Muscle of back (tissue), 11 donors: ENCODE data around the gene CPNE7. TPM values are rescaled to one million over a fixed set of nuclear protein-coding genes. Genes with fewer than 3 reads are reported as not detected.
"Not testable (repeated sequence)": the region's sequence is repeated elsewhere in the genome, so short reads cannot be mapped to it uniquely, and the experiment has no call there.

Source experiments
- DNase-seq, 3 donors: peaks; one replicate each; pipeline versions ENCODE4 v3.0.0 to v3.0.0-alpha.2; 2013
- polyA plus RNA-seq, 10 donors: library from polyadenylated mRNA; unstranded; fragments of 120-200 nt; gene quantifications; one replicate each; pipeline ENCODE4 v1.2.1, GENCODE V29; 2013; ENCODE audit not compliant: insufficient read length in 10 of 10

The CPNE7 gene
- polyA plus RNA-seq, 10 donors: 0.23 to 0.59 (median 0.33) TPM; not detected in 3

DNA sequence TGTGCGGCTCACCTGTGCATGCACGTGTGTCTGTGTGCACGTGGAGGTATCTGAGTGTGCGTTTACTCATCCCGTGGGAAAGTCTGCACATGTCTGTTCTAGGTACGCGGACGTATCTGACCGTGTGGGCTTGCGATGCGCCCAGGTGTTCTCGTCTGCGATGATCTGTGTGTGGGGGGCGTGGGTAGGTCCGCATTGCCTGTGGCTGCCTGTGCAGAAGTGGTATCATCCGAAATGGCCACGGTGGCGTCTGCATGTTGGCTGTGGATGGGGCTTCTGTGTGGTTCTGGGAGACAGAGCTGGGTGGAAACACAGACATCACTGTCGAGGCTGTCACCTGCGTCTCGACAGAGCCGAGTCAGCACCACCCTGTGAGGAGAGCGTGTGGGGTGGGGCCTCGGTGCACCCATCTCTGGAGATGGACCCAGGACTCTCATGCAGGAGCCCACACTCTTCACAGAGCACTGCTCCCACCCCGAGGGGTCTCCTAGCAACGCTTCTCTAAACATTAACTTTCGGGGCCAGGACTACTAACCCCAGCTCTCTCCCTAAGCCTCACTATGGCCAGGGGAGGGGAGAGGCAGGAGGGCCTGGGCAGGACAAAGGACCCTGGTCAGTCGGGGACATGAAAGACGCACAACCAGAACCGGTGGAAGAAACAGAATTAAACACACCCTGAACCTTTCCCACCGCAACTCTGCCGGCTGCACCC lies 46.3 kb downstream of the CPNE7 start:
- no peak for DNase-seq

DNA sequence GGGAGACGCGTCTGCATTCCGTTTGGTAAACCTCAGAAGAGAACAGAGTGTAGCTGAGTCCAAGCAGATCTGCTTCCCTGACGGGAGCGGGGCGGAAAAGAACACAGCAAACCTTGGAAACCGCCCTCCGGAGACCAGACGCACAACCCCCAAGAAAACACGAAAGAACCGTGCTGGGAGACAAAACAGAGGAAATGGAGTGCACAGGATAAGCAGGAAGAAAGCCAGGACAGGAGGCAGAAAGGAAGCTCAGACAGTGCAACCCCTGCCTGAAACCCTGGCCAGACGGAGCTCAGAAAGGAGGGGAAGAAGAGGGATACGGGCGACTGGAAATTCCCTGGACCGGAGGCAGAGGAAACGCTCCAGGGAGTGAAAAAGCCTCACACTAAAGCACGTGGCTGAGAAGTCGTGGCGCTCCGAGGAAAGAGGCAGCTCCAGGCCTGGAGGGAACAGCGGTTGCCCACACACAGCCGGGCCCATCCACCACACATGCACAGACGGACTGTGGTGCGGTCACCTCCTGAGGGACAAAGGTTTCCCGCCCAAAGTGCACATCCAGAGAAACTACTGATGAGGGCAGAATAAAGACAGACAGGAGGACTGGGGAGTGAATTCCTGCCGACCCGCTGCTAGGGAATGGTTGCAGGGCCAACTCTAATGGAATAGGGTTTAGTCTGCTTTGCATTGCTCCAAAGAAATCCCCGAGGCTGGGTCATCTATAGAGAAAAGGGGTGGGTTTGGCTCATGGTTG lies 48.1 kb downstream of the CPNE7 start:
- DNase-seq: peak in 1 of 3 donors; percentile 53

DNA sequence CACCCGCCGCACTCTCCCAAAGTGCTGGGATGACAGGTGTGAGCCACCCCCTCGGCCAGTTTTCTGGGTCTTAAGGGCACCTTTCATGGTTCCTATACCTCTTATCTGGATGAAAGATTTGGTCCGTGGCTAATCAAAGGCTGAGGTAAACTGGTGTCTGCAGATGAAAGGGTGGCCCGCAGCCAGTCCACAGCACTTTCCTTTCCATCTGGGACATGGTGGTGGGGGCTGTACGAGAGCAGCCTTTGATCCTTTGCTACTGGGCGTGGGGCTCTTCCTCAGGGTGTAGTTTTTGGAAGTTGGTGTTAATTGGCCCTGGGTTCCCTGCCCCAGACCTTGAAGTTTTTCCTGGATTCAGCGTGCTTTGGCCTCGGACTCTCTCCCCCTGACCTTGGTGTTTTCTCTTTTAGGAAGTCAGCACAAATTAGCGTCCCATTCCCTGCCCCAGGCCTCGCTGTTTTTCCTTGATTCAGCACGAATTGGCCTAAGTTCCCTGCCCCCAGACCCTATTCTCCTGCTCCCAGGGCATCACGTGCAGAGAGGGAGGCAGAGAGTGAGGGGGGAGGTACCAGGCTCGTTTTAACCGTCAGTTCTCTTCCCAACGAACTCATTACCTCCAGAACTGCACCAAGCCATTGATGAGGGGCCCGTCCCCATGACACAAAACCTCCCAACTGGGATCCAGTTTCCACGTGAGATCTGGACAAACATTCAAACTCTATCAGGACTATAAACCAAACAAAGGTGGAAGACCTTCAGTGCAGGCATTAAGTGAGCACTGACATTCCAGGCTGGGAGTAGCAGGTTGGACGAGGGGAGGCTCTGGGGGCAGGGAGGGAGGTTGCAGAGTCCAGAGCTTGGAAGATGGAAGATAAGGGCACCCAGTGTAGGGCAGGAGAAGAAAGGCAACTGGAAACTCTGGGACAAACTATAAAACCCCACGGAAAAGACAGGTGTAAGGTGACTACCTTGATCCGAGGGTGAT lies 49.5 kb downstream of the CPNE7 start:
- DNase-seq: no peak

DNA sequence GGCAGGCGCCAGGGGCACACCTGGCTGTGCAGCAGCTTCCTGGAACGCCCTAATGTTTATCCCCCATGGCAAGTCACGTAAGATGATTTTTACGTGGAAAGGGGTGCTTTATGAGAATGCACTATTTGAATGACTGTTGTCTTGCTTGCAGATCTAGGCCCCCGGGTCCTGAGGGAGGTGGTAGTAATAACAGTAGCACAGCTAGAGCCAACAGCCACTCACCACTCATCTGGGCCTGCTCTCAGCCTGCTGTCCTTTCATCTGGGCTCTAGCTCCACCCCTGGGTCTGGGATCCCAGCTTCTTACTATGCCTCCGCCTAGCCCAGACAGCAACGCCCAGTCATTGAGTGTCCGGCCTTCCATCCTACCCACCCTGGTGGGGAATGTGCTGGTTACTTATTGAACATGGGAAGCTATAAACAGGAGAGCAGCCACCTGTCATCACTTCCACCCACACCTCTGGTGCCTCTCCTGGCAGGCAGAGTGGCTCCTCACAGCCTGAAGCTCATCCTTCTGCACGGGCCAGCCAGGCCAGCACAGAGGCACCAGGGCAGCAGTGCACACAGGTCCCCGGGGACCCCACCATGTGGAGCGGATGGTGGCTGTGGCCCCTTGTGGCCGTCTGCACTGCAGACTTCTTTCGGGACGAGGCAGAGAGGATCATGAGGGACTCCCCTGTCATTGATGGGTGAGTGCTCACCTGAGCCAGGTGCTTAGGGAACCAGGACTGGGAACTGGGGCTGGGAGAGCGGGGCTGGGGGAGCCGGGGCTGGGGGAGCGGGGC lies 54.5 kb downstream of the CPNE7 start:
- no peak for DNase-seq

DNA sequence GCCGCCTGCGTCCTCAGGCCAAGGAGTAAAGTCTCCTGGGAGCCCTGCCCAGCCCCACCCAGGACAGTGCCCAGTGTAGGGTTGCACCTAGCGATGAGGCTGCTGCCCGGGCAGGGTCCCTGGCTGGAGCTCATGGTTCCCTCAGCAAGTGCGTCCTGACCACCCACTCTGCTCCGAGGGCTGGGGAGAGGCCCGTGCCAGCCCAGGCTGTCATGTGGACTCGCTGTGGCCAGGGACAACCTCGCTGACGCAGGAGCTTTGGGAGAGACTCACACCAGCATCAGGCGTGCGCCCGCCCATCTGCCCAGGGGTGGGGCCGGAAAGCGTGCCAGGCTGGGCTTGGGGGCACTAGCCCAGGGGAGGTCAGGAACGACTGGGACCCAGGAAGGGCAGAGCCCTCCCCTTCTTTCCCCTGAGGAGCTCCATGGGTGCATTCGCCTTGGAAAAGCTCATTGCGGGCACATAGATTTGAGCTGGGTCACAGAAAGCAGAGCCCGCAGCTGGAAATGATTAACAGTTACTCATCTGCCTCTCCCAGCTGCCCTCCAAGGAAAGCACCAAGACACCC lies 57.6 kb downstream of the CPNE7 start:
- DNase-seq: no peak

DNA sequence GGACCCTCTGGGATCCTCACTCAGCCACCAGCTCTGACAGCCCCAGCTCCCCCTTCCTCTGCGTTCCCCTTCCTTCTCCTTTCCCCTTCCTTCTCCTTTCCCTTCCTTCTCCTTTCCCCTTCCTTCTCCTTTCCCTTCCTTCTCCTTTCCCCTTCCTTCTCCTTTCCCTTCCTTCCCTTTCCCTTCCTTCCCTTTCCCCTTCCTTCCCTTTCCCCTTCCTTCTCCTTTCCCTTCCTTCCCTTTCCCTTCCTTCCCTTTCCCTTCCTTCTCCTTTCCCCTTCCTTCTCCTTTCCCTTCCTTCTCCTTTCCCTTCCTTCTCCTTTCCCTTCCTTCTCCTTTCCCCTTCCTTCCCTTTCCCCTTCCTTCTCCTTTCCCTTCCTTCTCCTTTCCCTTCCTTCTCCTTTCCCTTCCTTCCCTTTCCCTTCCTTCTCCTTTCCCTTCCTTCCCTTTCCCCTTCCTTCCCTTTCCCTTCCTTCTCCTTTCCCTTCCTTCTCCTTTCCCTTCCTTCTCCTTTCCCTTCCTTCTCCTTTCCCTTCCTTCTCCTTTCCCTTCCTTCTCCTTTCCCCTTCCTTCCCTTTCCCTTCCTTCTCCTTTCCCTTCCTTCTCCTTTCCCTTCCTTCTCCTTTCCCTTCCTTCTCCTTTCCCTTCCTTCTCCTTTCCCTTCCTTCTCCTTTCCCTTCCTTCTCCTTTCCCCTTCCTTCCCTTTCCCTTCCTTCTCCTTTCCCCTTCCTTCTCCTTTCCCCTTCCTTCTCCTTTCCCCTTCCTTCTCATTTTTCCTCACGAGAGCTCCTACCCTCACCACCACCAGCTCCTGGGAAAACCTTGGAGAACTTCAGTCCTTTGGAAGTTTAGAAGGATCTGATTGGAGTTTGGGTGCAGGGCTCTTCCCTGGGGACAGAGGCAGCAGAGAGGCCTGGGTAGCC lies 59.2 kb downstream of the CPNE7 start:
- DNase-seq: not testable (repeated sequence)

DNA sequence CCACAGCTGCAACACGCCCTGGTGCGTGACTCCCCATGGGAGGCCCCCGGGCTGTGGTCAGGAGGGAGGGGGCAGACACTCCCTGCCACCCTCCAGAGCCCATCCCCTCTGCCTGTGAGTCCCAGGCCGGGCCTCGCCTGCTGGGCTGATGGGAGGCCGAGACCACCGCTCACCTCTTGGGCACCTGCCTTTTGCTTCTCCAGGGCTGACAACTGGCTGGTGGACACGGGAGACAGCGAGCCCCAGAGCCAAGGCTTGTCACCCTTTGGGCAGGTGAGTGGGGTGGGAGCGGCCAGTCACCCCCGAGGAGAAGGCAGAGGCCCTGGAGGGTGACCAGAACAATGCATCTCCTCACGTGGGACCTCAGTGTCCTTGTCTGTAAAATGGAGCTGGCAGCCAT lies 61.1 kb downstream of the CPNE7 start:
- no peak for DNase-seq

DNA sequence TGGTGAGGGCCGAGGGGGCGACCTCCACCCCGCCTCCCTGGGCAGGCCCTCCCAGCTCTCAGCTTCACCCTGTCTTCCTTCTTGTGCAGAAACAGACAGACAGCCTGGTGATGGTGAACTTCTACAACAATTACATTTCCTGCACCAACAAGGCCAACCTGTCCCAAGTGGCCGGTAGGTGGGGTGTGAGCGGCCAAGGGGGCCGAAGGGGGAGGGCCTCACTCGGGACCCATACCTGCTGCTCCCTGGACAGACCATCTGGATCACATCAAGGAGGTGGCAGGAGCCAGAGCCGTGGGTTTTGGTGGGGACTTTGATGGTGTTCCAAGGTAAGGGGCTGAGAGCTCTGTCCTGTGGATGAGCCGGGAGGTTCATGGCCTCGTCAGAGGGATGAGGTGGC lies 61.8 kb downstream of the CPNE7 start:
- DNase-seq: no peak

DNA sequence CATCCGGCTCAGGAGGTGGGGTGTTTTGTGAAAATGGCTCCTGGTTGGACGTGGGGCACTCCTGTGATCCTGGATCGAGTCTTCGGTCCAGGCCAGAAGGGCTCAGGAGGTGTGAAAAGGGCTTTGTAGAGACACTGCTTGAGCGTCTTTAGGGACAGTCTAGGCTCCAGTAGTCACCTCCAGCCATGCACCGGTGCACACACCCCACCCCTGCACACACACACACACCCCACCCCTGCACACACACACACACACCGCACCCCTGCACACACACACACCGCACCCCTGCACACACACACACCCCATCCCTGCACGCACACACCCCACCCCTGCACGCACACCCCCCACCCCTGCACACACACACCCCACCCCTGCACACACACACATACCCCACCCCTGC lies 62.9 kb downstream of the CPNE7 start:
- no peak for DNase-seq

DNA sequence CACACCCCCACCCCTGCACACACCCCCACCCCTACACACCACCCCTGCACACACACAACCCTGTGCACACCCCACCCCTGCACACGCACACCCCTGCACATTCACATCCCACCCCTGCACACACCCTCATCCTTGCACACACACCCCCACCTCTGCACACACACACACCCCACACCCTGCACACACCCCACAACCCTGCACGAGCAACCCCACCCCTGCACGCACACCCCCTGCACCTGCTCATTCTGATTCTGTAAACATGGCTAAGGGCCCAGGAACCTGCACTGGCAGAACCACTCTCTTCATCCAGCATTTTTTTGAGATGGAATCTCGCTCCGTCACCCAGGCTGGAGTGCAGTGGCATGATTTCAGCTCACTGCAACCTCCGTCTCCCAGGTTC lies 63.8 kb downstream of the CPNE7 start:
- no peak for DNase-seq

DNA sequence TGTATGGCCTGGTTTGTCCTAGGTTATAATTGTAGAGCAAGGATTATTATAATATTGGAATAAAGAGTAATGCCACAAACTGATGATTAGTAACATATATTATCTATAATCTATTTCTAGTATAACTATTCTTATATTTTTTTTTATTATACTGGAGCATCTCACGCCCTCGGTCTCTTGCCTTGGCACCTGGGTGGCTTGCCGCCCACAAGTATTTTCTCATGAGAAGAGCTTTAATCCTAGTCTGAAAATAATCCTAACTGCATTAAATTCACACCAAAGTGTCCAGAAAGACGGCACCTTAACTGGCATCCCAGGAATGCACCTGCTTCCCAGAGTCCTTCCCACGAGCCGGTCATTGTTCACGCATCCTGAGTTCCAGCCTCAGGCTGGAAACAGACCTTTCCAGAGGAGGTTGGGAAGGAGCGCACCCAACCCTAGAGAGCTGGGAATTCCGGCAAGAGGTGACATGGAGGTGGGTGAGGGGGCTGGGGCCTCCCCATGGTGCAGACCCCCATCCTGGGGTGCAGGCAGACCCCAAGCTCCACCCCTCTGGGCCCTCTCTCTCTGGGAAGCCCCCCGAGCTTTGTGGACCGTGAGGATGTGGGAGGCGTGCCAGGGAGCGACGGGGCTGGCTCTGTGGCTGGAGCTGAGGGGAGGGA lies 66.0 kb downstream of the CPNE7 start:
- DNase-seq: no peak

DNA sequence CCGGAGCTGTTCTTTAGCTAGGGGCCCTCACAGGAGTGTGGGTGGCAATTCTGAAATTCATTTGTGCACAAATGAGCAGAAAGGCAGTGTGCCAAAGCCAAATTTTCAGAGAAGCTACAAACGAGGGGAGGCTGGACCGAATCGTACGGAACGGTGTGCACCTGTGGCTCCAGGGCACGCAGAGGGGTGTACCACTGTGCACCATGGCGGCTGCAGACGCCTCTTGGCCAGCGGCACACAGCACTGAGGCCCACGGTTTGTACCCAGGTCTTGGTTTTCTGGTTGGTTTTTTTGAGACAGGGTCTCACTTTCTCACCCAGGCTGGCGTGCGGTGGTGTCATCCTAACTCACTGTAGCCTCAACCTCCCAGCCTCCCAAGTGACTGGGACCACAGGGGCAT lies 67.0 kb downstream of the CPNE7 start:
- no peak for DNase-seq

DNA sequence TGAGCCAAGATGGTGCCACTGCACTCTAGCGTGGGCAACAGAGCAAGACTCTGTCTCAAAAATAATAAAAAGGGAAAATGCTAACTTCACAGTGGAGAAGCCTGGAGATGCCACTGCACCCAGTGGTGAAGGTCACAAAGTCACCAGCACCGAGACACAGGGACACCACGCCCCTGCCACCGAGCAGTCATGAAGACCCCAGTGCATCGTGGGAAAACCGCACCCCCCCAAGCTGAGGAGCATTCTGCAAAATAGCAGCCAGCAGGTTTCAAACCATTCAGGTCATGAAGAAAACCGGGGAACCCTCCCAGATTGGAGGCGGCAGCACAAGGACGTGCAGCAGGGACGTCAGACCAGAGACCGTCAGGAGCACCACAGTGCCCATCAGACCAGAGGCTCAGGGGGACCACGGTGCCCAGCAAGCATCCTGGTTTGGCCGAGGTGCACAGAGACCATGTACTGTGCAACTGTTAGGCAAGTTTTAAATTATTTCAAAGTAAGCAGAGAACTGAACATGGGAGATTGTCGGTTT lies 68.3 kb downstream of the CPNE7 start:
- DNase-seq: no peak

DNA sequence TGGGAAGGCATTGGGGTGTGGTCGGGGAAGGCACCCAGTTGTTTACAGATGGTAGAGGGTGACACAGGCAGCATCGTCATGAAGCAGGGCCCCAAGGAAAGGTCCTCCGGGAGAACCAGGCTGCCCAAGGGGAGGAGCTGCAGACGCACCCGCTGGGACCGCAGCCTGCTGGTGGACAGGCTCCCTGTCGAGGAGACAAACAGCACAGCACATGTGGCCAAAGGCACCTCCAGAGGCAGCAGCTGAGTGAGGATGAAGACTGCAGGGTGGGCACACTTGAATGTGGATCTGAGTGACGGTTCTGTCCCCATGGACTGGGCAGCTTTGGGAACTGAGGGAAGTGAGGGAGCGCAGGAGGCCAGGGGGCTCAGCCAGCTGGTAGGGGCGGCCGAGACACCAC lies 69.6 kb downstream of the CPNE7 start:
- no peak for DNase-seq

DNA sequence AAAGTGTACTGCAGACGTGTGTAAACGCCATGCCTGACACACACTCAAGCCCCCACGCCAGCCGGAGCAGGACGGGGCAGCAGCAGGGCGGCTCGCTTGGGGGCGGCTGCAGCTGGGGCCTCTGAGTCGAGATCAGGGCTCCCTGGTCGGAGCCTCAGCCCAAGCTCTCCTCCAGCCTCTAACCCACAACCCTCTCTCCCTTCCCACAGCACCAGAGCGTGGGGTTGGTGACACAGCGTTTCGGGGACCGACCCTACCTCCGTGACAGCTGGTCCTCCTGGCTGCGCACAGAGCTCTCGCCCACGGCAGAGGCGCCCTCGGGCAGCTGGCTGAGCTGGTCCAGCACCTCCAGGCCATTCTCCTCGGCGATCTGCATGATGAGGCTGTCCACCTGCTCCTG lies 70.7 kb downstream of the CPNE7 start:
- DNase-seq: no peak
